ENCODE measurements around the gene PNPLA2.

GRCh38 chr11:774873-775592, 43.7 kb upstream of the PNPLA2 start:
- no peak for TF ChIP-seq CTCF (IDR thresholded peaks at IDR 0.05)
- TF ChIP-seq POLR2AphosphoS5 (IDR thresholded peaks at IDR 0.05), result no peak
- no peak for TF ChIP-seq POLR2A (IDR thresholded peaks at IDR 0.05)

Data from gastroesophageal sphincter (tissue), 3 donors.